Stimulated activated CD4-positive, alpha-beta T cell treated with anti-CD3 and anti-CD28 coated beads, TNF-alpha, amount 100 ng/mL, for 48 hours (primary cell): ENCODE results near the gene PHACTR4.
"Not testable (repeated sequence)": the region's sequence is repeated elsewhere in the genome, so short reads cannot be mapped to it uniquely, and the experiment has no call there.

ENCODE experiments used
- DNase-seq, 3 donors: peaks; one replicate each; pipeline ENCODE4 v3.0.0-alpha.2; 2020; ENCODE audit warnings: low read depth in 3 of 3

Gene PHACTR4

GRCh38 chr1:28521502-28522164, 152.1 kb downstream of the PHACTR4 start:
- no peak for DNase-seq

- DNase-seq, result not testable (repeated sequence)
Observed at GRCh38 chr1:28522537-28522936, 153.0 kb downstream of the PHACTR4 start.

- DNase-seq, result not testable (repeated sequence)
Observed at GRCh38 chr1:28525002-28525642, 155.6 kb downstream of the PHACTR4 start.

GRCh38 chr1:28526886-28527285, 157.3 kb downstream of the PHACTR4 start:
- DNase-seq, result no peak

GRCh38 chr1:28530456-28530855, 160.9 kb downstream of the PHACTR4 start:
- DNase-seq, result no peak

GRCh38 chr1:28534671-28535070, 165.1 kb downstream of the PHACTR4 start:
- no peak for DNase-seq

- no peak for DNase-seq
Observed at GRCh38 chr1:28535180-28535579, 165.6 kb downstream of the PHACTR4 start.

GRCh38 chr1:28537457-28538199, 168.1 kb downstream of the PHACTR4 start:
- no peak for DNase-seq

- no peak for DNase-seq
Observed at GRCh38 chr1:28538286-28538685, 168.7 kb downstream of the PHACTR4 start.

GRCh38 chr1:28540651-28541050, 171.1 kb downstream of the PHACTR4 start:
- no peak for DNase-seq

- not testable (repeated sequence) for DNase-seq
Observed at GRCh38 chr1:28541414-28542015, 172.0 kb downstream of the PHACTR4 start.

- no peak for DNase-seq
Observed at GRCh38 chr1:28545246-28545628, 175.7 kb downstream of the PHACTR4 start.

- DNase-seq, result no peak
Observed at GRCh38 chr1:28548318-28548717, 178.8 kb downstream of the PHACTR4 start.
